Transverse colon (tissue), 4 donors: Measurements from ENCODE around the gene TMEM52B. TPM values are rescaled to one million over a fixed set of nuclear protein-coding genes. Genes with fewer than 3 reads are reported as not detected.

Experiments used
- DNase-seq: peaks from one replicate; pipeline ENCODE4 v3.0.0-alpha.2; 2019
- H3K27ac ChIP-seq, 4 donors: fragments of 200-600 bp; sonication (generic); 2 replicates each; pipeline ENCODE4 v1.5.1; 2016 to 2018; ENCODE audit warnings: inconsistent platforms in 4 of 4
- H3K27me3 ChIP-seq: fragments of 200-600 bp; sonication (generic); 2 replicates; pipeline ENCODE4 v1.5.1; 2017; ENCODE audit warnings: inconsistent platforms
- H3K36me3 ChIP-seq, 4 donors: fragments of 200-600 bp; sonication (generic); 2 replicates each; pipeline ENCODE4 v1.5.1; 2017 to 2019; ENCODE audit warnings: inconsistent platforms in 4 of 4
- H3K4me1 ChIP-seq, 4 donors: fragments of 200-600 bp; sonication (generic); 2 replicates each; pipeline ENCODE4 v1.5.1; 2017 to 2020; ENCODE audit warnings: inconsistent platforms in 4 of 4
- H3K4me3 ChIP-seq, 4 donors: fragments of 200-600 bp; sonication (generic); 1 replicate in 1 of 4; 2 replicates in 3 of 4; pipeline versions ENCODE4 v1.5.1 to v1.6.1; 2017 to 2019; ENCODE audit warnings: inconsistent platforms in 4 of 4
- H3K9me3 ChIP-seq, 2 donors: fragments of 200-600 bp; sonication (generic); 2 replicates each; pipeline ENCODE4 v1.5.1; 2017 to 2019; ENCODE audit warnings: inconsistent platforms in 2 of 2
- CTCF ChIP-seq, 5 experiments: fragments of 200-600 bp in 3 of 5; fragments of 450-650 bp in 2 of 5; sonication (generic) in 3 of 5; IDR thresholded peaks; 1 replicate in 2 of 5; 2 replicates in 3 of 5; pipeline ENCODE4 v1.5.1; 2016 to 2017; ENCODE audit warnings: antibody characterized with exemption in 5 of 5, inconsistent platforms in 3 of 5, mild to moderate bottlenecking in 2 of 5, moderate library complexity in 1 of 5
- EP300 ChIP-seq: sonication (generic); formaldehyde crosslinking; IDR thresholded peaks from one replicate; pipeline ENCODE4 v1.6.1; 2017; ENCODE audit warnings: antibody characterized with exemption, low read depth
- POLR2A ChIP-seq: fragments of 450-650 bp; IDR thresholded peaks from one replicate; pipeline ENCODE4 v1.6.1; 2016; ENCODE audit warnings: antibody characterized with exemption, mild to moderate bottlenecking, moderate library complexity
- POLR2AphosphoS5 ChIP-seq, 3 donors: sonication (generic); formaldehyde crosslinking; IDR thresholded peaks; one replicate each; pipeline ENCODE4 v1.6.1; 2016; ENCODE audit warnings: antibody characterized with exemption in 3 of 3
- WGBS, 2 donors: methylation state at CpG; one replicate each; pipeline ENCODE4 v1.1.5; 2018; ENCODE audit warnings: low coverage in 1 of 2; 5-methylcytosine and 5-hydroxymethylcytosine counted together
- in situ Hi-C, 4 donors: fragments of 200-750 bp; cut with MboI; loops; one replicate each; pipeline versions ENCODE4 v1.15.0 to v1.15.1; 2017; ENCODE audit warnings: low sequenced_read_pairs in 3 of 4, low pct_ligation_motif_present in 1 of 4, low pct_unique_long_range_greater_than_20kb in 1 of 4
- intact Hi-C: fragments of 100-400 bp; cut with DNase I; formaldehyde crosslinking; loops from one replicate; pipeline ENCODE4 v1.15.1; 2023; ENCODE audit warnings: low total_unique reads
- total RNA-seq, 4 donors: library from RNA; depleted of rRNA; stranded (reverse); fragments of >200 nt; gene quantifications; one replicate each; pipeline ENCODE4 v1.1.0, GENCODE V29; 2016

Gene TMEM52B
- total RNA-seq, 4 donors from 2014 or later = not detected

- Histone ChIP-seq H3K36me3 (no peaks in the 10 kb centered on the region), H3K9me3 (no peaks in the 10 kb centered on the region), H3K27ac (no peak overlapping the region), H3K4me3 (no peak overlapping the region), H3K27me3 (no peaks in the 10 kb centered on the region), H3K4me1 (no peaks in the 10 kb centered on the region)
- no peak for DNase-seq
- in situ Hi-C loops = loop anchor here (5.0 to 25.0 kb wide), 6 partner anchors 326 to 1251 kb away; no protein-coding TSS in a partner anchor
- peak; percentile 80 to 86 (median 85) for TF ChIP-seq CTCF (IDR thresholded peaks at IDR 0.05)
- TF ChIP-seq POLR2AphosphoS5 (IDR thresholded peaks at IDR 0.05) = no peak
- no peak for TF ChIP-seq POLR2A
- intact Hi-C loops = loop anchor here (5.0 kb wide), 1 partner anchor 326 kb away; no protein-coding TSS in a partner anchor
- WGBS, 2 donors = 0 to 31% methylated on average over 1 to 4 of the region's 4 CpGs
Observed at GRCh38 chr12:10235761-10236631, 57.2 kb downstream of the TMEM52B start.

GRCh38 chr12:10236720-10237119, 57.9 kb downstream of the TMEM52B start:
- no peaks in the 10 kb centered on the region for H3K36me3 ChIP-seq
- in situ Hi-C loops = loop anchor here (5.0 to 25.0 kb wide), 6 partner anchors 326 to 1251 kb away; no protein-coding TSS in a partner anchor
- TF ChIP-seq POLR2AphosphoS5 (IDR thresholded peaks at IDR 0.05) (no peak), POLR2A (no peak), CTCF (IDR thresholded peaks at IDR 0.05) (no peak), EP300 (no peak)
- no peaks in the 10 kb centered on the region for H3K4me1 ChIP-seq
- intact Hi-C loops = loop anchor here (5.0 kb wide), 1 partner anchor 326 kb away; no protein-coding TSS in a partner anchor
- DNase-seq = no peak
- H3K27ac ChIP-seq = no peak overlapping the region
- H3K27me3 ChIP-seq = no peaks in the 10 kb centered on the region
- 92% methylated on average over 1 of the region's 1 CpG; no CpG with 5 or more reads in 1 of the 2 donors for WGBS, 2 donors
- no peak overlapping the region for H3K4me3 ChIP-seq
- H3K9me3 ChIP-seq = no peaks in the 10 kb centered on the region

- no peaks in the 10 kb centered on the region for H3K36me3 ChIP-seq
- TF ChIP-seq CTCF (IDR thresholded peaks at IDR 0.05) (no peak), EP300 (no peak), POLR2A (no peak), POLR2AphosphoS5 (IDR thresholded peaks at IDR 0.05) (no peak)
- 75 to 83% methylated on average over 1 of the region's 1 CpG for WGBS, 2 donors
- in situ Hi-C loops = loop anchor here (5.0 to 25.0 kb wide), 6 partner anchors 324 to 1249 kb away; no protein-coding TSS in a partner anchor
- intact Hi-C loops = loop anchor here (5.0 kb wide), 1 partner anchor 324 kb away; no protein-coding TSS in a partner anchor
- no peak for DNase-seq
- H3K4me1 ChIP-seq = no peaks in the 10 kb centered on the region
- H3K27ac ChIP-seq = no peak overlapping the region
- no peaks in the 10 kb centered on the region for H3K27me3 ChIP-seq
- no peak overlapping the region for H3K4me3 ChIP-seq
- no peaks in the 10 kb centered on the region for H3K9me3 ChIP-seq
Observed at GRCh38 chr12:10238526-10238925, 59.7 kb downstream of the TMEM52B start.

- H3K9me3 ChIP-seq = no peaks in the 10 kb centered on the region
Observed at GRCh38 chr12:10241290-10241689, 62.5 kb downstream of the TMEM52B start.

More at GRCh38 chr12:10241290-10241689, 62.5 kb downstream of the TMEM52B start:
- H3K36me3 ChIP-seq = no peaks in the 10 kb centered on the region
- in situ Hi-C loops = loop anchor here (25.0 kb wide), 3 partner anchors 321 to 1246 kb away; no protein-coding TSS in a partner anchor
- 52 to 76% methylated on average over 2 to 3 of the region's 3 CpGs for WGBS, 2 donors
- no peak overlapping the region for H3K4me3 ChIP-seq
- TF ChIP-seq POLR2AphosphoS5 (IDR thresholded peaks at IDR 0.05) (no peak), POLR2A (no peak), EP300 (no peak), CTCF (IDR thresholded peaks at IDR 0.05) (no peak)
- no peak overlapping the region for H3K27ac ChIP-seq
- no peak for DNase-seq
- no peaks in the 10 kb centered on the region for H3K4me1 ChIP-seq
- intact Hi-C loops = no loop called here
- H3K27me3 ChIP-seq = no peaks in the 10 kb centered on the region
